Right forelimb (tissue), 1 donor: ENCODE results near the gene RBM5.
"Not testable (repeated sequence)": the region's sequence is repeated elsewhere in the genome, so short reads cannot be mapped to it uniquely, and the experiment has no call there.

Experiments used
- DNase-seq: peaks from one replicate; pipeline ENCODE4 v3.0.0-alpha.2; 2018

The RBM5 gene

GRCh38 chr3:50088725-50089608 is at the start of gene RBM5:
Gene RBM5 (plus strand): TSS chr3:50088919. CDS start chr3:50090435, 1,516 bp downstream.
- DNase-seq, result peak; percentile 94

- DNase-seq, result no peak
These were observed 43.7 kb upstream of the RBM5 start for GRCh38 chr3:50044976-50045375.

- DNase-seq, result no peak
These were observed 41.3 kb upstream of the RBM5 start for GRCh38 chr3:50047426-50047825.

GRCh38 chr3:50050361-50050760 is 38.4 kb upstream of the RBM5 start:
- no peak for DNase-seq

- DNase-seq, result no peak
These were observed 31.0 kb upstream of the RBM5 start for GRCh38 chr3:50057756-50058155.

GRCh38 chr3:50068134-50068533 is 20.6 kb upstream of the RBM5 start:
- DNase-seq, result no peak

DNA sequence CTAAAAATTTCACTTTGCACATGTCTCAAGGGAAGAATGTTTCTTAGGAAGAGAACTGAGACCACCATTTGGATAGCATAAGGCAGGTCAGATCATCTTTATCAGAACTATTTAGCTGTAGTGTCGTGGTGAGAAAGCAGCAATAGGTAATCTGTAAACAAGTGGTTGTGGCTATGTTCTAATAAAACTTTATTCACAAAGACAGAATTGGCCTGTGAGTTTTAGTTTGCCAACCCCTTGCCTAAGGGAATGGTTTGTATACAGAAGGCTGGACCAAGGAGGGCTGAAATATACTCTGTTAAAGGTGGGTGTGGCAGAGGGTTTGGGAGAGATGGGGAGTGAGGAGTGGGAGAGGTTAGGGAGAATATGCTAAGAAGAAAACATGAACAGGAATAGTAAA is 10.6 kb upstream of the RBM5 start:
- no peak for DNase-seq

- DNase-seq, result no peak
These were observed 10.1 kb upstream of the RBM5 start for GRCh38 chr3:50078622-50079021.

DNA sequence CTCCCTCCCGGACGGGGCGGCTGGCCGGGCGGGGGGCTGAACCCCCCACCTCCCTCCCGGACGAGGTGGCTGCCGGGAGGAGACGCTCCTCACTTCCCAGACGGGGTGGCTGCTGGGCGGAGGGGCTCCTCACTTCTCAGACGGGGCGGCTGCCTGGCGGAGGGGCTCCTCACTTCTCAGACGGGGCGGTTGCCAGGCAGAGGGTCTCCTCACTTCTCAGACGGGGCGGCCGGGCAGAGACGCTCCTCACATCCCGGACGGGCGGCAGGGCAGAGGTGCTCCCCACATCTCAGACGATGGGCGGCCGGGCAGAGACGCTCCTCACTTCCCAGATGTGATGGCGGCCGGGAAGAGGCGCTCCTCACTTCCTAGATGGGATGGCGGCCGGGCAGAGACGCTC is 3.8 kb upstream of the RBM5 start:
- DNase-seq, result not testable (repeated sequence)

DNA sequence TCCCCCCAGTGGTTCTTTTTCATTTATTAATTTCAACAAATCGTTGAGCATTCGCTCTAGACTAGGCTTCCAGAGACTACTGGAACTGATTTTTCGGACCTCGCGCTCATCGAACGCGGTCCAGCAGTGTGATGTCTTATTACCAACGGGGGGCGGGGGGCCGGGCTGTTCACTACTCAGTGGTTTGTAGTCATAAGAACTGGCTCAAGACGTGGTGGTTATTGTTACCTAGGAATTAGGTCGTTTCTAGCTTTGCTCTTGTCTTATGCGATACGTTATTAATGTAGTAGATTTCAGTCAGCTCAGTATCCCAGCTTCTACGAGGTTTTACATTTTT is 858 bp downstream of the RBM5 start:
- no peak for DNase-seq

DNA sequence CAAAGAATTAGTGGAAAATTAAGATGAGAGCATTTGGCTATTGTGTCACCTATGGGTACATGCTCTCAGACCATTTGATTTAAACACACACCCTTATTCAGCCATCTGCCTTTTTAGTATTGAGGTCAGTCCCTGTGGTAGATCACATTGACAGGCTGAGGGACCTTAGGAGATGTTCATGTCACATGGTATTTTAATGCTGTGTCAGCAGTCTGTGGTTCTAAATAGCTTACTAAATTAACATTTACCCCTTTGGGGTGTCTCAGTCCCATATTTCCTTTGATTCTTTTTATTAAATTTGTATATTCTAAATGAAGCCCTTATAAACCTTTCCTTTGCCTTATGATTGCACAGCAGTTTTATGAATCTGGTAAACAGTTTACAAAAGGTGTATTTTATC is 2.3 kb downstream of the RBM5 start:
- DNase-seq, result no peak

DNA sequence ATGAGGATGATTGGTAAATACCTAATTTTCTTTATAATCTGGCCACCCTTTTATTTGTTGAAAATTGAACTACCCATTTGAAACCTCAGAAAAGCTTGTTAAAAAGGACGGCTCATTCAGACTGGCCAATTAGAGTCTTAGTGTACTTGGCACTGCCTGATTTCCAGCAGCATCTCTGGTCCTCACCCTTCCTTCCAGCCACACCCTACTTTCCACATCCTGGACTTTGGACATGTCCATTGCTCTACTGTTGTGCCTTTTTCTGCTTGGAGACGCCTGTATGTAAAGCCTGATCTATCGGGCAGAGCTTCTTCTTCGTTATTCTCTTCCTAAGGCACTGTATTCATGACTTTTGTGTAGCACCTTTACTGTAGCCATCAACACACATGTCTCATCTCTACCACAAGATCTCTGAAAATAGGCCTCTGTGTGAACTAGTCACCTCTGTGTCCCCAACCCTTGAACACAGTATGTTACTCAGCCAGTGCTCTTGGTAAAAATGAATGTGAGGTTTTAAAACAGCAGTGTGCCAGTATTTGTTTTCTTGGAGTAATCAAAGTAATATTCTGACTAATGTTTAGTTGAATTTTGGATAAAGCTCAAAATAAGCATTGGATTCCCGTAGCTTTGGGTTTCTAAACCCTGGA is 6.8 kb downstream of the RBM5 start:
- DNase-seq, result no peak

- no peak for DNase-seq
These were observed 11.7 kb downstream of the RBM5 start for GRCh38 chr3:50100386-50100785.

GRCh38 chr3:50100956-50101845 is 12.5 kb downstream of the RBM5 start:
- no peak for DNase-seq

GRCh38 chr3:50102558-50102957 is 13.8 kb downstream of the RBM5 start:
- no peak for DNase-seq

DNA sequence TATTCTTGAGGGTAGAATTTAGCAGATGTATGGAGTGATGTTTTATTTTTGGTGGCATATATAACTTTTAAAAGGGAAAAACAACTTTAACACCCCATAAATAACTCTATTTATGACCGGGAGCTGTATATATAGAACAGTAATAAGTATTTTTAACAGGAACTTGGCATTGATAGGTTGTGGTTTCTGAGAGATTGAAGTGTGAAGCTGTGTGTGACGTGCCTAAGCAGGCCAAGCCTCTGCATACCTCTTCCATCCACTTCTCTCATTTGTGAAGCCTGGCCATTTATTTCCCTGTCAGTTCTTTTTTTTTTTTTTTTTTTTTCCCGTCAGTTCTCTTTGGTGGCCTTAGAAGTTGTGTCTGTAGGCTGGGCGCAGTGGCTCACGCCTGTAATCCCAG is 23.0 kb downstream of the RBM5 start:
- DNase-seq, result no peak

- no peak for DNase-seq
These were observed 23.7 kb downstream of the RBM5 start for GRCh38 chr3:50112462-50112861.

DNA sequence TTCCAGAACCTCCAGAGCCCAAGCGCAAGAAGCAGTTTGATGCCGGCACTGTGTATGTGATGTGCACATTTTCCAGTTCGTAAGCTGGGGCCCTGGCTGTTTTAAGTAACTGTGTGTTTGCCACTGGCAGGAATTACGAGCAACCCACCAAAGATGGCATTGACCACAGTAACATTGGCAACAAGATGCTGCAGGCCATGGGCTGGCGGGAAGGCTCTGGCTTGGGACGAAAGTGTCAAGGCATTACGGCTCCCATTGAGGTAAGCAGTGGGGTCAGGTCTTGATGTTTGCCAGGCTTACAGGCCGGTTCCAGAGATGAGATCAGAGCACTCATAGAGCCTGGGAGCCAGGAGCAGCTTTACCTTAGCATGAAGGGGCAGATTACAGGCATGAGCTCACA is 28.4 kb downstream of the RBM5 start:
- DNase-seq, result no peak

- no peak for DNase-seq
These were observed 29.5 kb downstream of the RBM5 start for GRCh38 chr3:50118237-50118636.

DNA sequence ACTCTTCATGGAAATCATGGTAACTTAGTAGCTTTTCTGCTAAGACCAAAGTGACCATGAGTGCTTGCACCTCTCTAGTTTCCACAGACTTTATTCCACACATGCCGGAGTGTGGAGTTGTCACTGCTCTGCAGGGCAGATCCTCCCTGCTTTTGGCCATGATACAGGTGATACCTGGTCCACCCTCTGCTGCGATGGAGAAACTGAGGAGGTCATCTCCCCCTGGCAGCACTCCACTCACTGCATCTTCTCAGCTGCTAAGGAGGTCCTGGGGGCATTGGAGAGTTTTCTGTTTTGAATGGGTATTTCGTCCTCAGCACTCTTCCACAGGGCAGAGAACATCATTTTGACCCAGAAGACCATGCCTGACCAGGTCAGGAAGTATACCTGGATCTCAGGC is 31.1 kb downstream of the RBM5 start:
- DNase-seq, result no peak

- no peak for DNase-seq
These were observed 31.8 kb downstream of the RBM5 start for GRCh38 chr3:50120364-50121071.

DNA sequence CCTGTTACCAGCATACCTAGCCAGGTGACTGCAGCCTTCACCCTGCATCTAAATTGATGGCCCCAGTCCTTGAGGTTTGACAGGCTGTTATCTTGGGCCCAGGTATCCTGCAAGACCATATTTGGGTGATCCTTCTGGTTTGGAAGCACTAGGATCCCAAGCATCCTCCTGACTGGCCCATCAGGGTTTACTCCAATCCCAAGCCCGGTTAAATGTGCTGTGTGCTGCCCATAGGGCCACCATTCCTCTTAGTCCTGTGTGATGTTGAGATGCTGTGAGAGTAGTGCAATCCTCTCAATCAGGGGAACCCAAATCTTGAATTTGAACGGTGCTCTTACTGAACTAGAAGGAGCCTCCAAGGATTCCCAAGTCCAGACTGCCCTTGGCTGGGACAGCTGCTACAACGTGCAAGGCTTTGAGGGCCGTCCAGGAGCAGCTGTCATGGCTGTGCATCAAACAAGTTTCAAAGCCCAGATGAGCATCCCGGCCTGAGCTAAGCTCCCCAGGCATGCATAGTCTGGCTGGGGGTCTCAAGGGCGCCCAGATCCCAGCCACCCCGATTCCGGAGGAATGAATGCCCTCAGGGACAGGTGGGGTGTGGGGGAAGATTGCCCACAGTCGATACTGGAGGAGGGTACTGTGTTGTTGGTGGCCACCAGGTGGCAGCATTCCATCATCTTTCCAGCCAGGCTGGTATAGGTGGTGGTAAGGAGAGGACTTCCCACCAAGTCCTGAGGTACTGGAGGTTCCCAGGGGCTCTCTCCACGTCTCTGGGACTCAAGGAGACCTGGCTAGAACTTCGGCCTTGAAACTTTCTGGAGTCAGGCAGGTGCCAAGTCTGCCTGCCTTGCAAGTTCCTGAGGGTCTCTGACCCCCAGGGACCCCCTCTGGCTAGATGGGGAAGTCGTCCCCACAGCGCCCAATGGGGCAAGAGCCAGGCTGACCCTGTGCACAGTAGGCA is 32.6 kb downstream of the RBM5 start:
- DNase-seq, result peak; percentile 86
